Mucosa of rectum (tissue), 2 donors: ENCODE data around the gene DNAAF9.

Experiments
- H3K27ac ChIP-seq, 2 donors: one replicate each; pipeline ENCODE4 v1.7.0; 2013; ENCODE audit warnings: inconsistent platforms in 2 of 2, low read depth in 2 of 2, low read length in 2 of 2
- H3K27me3 ChIP-seq, 2 donors: one replicate each; pipeline ENCODE4 v1.7.0; 2013; ENCODE audit warnings: low read length in 2 of 2; ENCODE audit not compliant: control insufficient read depth in 2 of 2, insufficient read depth in 2 of 2
- H3K36me3 ChIP-seq, 2 donors: one replicate each; pipeline ENCODE4 v1.7.0; 2013; ENCODE audit warnings: low read length in 2 of 2; ENCODE audit not compliant: control insufficient read depth in 2 of 2, insufficient read depth in 2 of 2
- H3K4me1 ChIP-seq, 2 donors: one replicate each; pipeline ENCODE4 v1.7.0; 2013; ENCODE audit warnings: low read length in 2 of 2, mild to moderate bottlenecking in 1 of 2; ENCODE audit not compliant: control insufficient read depth in 2 of 2, insufficient read depth in 2 of 2
- H3K4me3 ChIP-seq, 2 donors: one replicate each; pipeline ENCODE4 v1.7.0; 2013; ENCODE audit warnings: low read length in 2 of 2
- H3K9ac ChIP-seq, 2 donors: one replicate each; pipeline ENCODE4 v1.7.0; 2013; ENCODE audit warnings: low read length in 2 of 2, low read depth in 1 of 2, mild to moderate bottlenecking in 1 of 2
- H3K9me3 ChIP-seq, 2 donors: one replicate each; pipeline ENCODE4 v1.7.0; 2013; ENCODE audit warnings: low read length in 2 of 2; ENCODE audit not compliant: control insufficient read depth in 2 of 2
- donor health status: healthy.
- donor health status: Normal muscosa, but diverticular disease.

DNAAF9 gene

DNA sequence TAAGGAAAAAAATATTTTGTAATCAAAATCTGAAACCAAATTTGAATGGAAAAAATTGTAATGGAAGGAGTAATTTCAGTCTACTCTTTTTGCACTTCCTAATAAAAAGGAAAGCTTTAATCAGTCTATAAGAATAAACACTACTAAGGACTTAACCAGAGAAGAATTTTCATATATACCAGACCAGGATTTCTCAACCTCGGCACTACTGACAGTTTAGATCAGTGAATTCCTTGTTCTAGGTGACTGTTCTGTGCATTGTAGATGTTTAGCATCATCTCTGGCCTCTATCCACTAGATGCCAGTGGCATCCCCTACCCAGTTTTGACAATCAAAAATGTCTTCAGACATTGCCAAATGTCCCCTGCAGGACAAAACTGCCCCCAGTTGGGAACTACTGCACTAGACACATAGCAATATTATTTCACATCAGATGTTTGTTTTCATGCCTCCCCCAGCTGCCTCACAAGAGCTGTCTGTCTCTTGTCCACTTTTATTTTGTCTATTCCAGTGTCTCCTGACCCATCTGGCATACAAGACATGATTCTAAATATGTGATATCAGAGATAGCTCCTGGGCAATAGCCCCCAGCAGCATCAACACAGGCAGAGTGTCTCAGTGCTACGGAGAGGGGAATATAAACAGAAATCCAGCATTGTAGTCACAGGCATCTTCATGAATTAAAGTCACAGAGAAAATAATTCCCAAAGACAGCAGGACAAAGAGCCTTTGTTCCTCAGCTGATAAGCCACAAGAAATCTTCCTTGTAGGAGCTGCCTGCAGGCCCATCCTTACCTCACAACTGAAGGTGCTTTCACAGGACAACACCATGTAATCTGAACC is 27.0 kb downstream of the DNAAF9 start:
- Histone ChIP-seq H3K27ac (no peak overlapping the region), H3K4me1 (no peaks in the 10 kb centered on the region), H3K9me3 (no peaks in the 10 kb centered on the region), H3K36me3 (no peaks in the 10 kb centered on the region), H3K9ac (no peak overlapping the region), H3K4me3 (no peak overlapping the region), H3K27me3 (no peaks in the 10 kb centered on the region)

DNA sequence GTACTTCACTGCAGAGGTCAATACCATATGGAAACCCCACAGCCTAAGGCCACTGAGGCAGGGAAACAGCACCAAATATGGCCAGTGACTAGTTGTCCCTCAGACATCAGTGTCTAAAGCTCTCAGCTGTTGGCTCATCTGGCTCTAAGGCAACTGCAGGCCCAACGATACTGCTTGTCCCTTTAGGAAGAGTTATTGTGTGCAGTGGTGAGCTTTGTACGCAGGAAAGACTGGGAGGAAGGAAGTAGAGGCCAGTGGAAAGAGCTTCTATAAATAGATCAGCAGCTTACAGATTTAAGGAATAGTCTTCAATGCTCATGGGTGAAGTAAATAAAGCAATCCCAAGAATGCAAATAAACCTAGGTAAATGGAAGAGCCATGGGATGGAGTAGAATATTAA is 29.3 kb downstream of the DNAAF9 start:
- H3K27ac ChIP-seq, result peak overlapping the region in 1 of 2 donors; percentile 8

DNA sequence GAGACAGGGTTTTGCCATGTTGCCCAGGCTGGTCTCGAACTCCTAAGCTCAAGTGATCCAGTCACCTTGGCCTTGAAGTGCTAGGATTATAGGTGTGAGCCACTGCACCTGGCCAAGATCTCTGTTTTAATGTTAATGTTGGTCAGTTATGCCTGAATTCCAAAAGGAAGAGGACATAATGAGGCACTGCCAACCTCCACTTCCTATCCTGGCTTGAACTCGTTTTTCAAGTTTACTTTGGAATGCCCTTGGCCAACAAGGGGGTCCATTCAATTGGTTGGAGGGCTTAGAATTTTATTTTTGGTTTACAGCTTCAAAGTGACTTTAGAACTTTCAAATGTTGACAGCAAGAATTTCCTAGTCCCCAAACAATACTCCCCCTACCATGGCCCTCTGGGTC is 29.8 kb downstream of the DNAAF9 start:
- H3K27ac ChIP-seq, result no peak overlapping the region
- no peaks in the 10 kb centered on the region for H3K27me3 ChIP-seq
- no peak overlapping the region for H3K9ac ChIP-seq
- peaks cover 4% of the 10 kb centered on the region in 2 donors for H3K36me3 ChIP-seq
- H3K4me3 ChIP-seq, result no peak overlapping the region
- H3K4me1 ChIP-seq, result no peaks in the 10 kb centered on the region
- H3K9me3 ChIP-seq, result no peaks in the 10 kb centered on the region

More for the DNA sequence above, 29.3 kb downstream of the DNAAF9 start:
- H3K36me3 ChIP-seq, result peaks cover 2 to 4% of the 10 kb centered on the region in 2 donors
- H3K9me3 ChIP-seq, result no peaks in the 10 kb centered on the region
- no peaks in the 10 kb centered on the region for H3K27me3 ChIP-seq
- no peak overlapping the region for H3K9ac ChIP-seq
- no peak overlapping the region for H3K4me3 ChIP-seq
- no peaks in the 10 kb centered on the region for H3K4me1 ChIP-seq

DNA sequence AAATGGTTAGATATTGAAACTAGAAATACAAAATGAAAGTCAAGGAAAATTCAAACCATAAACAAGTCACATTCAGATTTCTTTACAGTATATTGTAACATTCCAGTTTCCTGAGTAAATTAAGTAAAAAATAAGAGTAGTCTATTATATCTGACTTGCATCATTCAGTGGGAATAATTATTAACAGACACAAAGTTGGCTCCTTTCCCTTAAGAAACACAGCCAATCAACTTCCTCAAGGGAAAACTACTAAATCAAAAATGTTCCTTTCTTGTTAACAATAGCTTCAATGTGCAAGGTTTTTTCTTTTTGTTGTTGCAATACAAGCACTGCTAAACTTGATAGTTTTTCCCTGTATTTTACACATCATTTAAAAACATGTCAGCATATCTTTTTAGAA is 33.2 kb downstream of the DNAAF9 start:
- peaks cover 4% of the 10 kb centered on the region in 2 donors for H3K36me3 ChIP-seq
- H3K9me3 ChIP-seq, result no peaks in the 10 kb centered on the region
- no peaks in the 10 kb centered on the region for H3K4me1 ChIP-seq
- no peaks in the 10 kb centered on the region for H3K27me3 ChIP-seq
- H3K9ac ChIP-seq, result no peak overlapping the region
- no peak overlapping the region for H3K4me3 ChIP-seq
- H3K27ac ChIP-seq, result no peak overlapping the region

DNA sequence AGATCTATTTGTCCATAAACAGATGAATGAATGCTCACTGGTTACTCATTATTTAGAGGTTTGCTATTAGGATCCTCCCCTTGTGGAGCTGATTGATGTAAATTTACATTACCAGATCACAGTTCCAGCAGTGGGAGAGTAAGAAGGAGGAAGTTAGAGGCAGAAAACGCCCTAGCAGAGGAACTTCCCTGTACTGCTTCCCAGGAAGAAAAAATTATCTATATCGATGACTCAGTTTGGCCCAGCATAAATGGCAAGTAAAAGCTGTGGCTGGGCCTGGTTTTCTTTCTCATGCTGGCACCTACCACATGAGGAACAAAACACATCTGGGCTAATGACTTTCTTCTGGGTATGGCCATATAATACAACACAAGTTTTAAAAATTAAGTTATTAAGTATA is 35.7 kb downstream of the DNAAF9 start:
- Histone ChIP-seq H3K4me3 (no peak overlapping the region), H3K36me3 (peaks cover 4% of the 10 kb centered on the region in 2 donors), H3K27me3 (no peaks in the 10 kb centered on the region), H3K9me3 (no peaks in the 10 kb centered on the region), H3K4me1 (no peaks in the 10 kb centered on the region), H3K9ac (no peak overlapping the region), H3K27ac (no peak overlapping the region)

DNA sequence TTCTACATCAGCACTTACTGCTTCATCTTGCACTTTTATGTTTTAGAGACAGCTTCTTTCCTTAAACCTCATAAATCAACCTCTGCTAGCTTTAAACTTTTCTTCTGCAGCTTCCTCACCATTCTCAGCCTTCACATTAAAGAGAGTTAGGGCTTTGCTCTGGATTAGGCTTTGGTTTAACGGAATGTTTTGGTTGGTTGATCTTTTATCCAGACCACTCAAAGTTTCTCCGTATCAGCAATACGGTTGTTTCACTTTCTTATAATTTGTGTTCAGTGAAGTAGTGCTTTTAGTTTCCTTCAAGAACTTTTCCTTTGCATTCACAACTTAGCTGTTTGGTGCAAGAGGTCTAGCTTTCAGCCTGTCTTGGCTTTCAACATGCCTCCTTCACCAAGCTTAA is 40.4 kb downstream of the DNAAF9 start:
- no peaks in the 10 kb centered on the region for H3K27me3 ChIP-seq
- no peaks in the 10 kb centered on the region for H3K4me1 ChIP-seq
- no peaks in the 10 kb centered on the region for H3K36me3 ChIP-seq
- H3K9ac ChIP-seq, result no peak overlapping the region
- no peak overlapping the region for H3K27ac ChIP-seq
- H3K4me3 ChIP-seq, result no peak overlapping the region
- no peaks in the 10 kb centered on the region for H3K9me3 ChIP-seq

DNA sequence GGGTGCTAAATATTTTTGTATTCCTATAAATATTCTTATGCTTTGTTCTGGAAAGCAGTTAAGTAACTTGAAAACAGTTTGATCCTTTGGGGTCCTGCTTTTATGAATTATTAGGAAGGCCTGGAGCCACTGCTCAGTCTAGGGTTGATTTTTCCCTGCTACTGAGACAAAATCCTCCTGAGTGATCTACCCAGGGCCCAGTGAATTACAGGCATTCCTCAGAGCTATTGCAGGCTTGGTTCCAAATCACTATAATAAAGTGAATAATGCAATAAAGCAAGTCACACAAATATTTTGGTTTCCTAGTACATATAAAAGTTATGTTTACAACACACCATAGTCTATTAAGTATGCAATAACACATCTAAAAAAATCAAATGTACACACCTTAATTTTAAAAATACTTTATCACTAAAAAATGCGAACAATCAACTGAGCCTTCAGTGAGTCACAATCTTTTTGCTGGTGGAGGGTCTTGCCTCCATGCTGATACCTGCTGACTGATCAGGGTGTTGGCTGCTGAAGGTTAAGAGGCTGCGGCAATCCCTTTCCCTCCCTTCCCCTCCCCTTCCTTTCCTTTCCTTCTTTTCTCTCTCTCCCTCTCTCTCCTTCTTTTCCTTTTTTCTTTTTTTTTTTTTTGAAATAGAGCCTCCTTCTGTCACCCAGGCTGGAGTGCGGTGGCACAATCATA is 43.0 kb downstream of the DNAAF9 start:
- Histone ChIP-seq H3K27me3 (no peaks in the 10 kb centered on the region), H3K27ac (no peak overlapping the region), H3K9me3 (no peaks in the 10 kb centered on the region), H3K4me3 (no peak overlapping the region), H3K9ac (no peak overlapping the region), H3K4me1 (no peaks in the 10 kb centered on the region), H3K36me3 (no peaks in the 10 kb centered on the region)

DNA sequence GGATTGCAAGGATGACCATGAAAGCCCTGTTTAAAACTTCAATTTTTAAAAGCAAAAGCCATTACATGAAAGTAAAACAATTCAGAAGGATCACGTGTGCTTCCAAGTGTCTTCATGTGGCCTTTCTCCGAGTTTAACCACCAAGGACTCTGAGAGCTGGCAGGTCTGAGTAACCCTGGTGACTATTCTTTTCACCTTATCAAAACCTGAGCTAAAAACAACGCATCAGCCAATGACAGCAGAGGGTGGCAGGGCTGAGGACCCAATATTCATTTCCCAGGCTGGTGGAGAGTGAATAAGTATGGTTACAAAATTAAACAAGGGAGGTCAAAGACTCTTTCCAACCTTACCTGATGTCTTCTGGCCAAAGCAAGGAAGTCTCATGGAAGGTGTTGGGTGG is 46.7 kb downstream of the DNAAF9 start:
- Histone ChIP-seq H3K9me3 (no peaks in the 10 kb centered on the region), H3K4me1 (no peaks in the 10 kb centered on the region), H3K27ac (no peak overlapping the region), H3K9ac (no peak overlapping the region), H3K27me3 (no peaks in the 10 kb centered on the region), H3K4me3 (no peak overlapping the region), H3K36me3 (no peaks in the 10 kb centered on the region)

DNA sequence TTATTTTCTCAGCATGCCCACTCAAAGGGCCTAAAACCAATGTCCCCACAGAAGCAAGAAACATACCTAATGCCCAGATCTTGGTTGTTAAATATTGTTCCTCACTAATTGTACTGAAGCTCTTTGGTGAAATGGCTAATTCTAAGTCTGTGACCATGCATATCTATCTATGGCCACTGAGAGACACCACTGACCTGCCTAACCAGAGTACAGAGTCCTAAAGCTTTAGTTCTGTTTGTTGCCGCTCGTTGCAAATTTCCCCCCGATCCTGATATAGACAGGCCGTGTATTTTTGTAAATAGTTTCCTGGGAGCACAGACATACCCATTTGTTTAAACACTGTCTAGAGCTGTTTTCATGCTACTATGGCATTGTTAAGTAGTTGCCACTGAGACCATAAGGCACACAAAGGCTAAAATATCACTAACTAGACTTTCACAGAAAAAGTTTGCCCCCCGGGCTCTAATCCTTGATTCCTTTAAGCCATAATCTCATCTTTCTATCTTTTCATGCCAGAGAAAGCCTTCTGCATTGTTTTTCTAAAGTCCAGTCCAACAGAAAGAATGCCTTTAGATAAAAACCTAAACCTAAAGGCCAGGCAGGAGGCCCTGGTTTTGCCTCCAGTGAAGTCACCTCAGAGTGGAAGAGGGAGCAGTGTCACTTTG is 48.7 kb downstream of the DNAAF9 start:
- no peaks in the 10 kb centered on the region for H3K27me3 ChIP-seq
- no peak overlapping the region for H3K27ac ChIP-seq
- no peak overlapping the region for H3K9ac ChIP-seq
- no peaks in the 10 kb centered on the region for H3K4me1 ChIP-seq
- H3K36me3 ChIP-seq, result no peaks in the 10 kb centered on the region
- no peak overlapping the region for H3K4me3 ChIP-seq
- H3K9me3 ChIP-seq, result no peaks in the 10 kb centered on the region
